Activated naive CD4-positive, alpha-beta T cell treated with anti-CD3 and anti-CD28 coated beads, Interleukin-2, amount 50 U/mL, for 24 hours (primary cell): Measurements from ENCODE around the gene CLIP1.

ENCODE experiments used
- H3K27ac Mint-ChIP-seq: one replicate; pipeline ENCODE4 v1.8.0; 2021; ENCODE audit warnings: mild to moderate bottlenecking, mixed read lengths
- H3K27me3 Mint-ChIP-seq: one replicate; pipeline ENCODE4 v1.8.0; 2021; ENCODE audit warnings: mixed read lengths
- H3K36me3 Mint-ChIP-seq: one replicate; pipeline ENCODE4 v1.8.0; 2021; ENCODE audit warnings: mixed read lengths
- H3K4me1 Mint-ChIP-seq: one replicate; pipeline ENCODE4 v1.8.0; 2021; ENCODE audit warnings: mixed read lengths
- H3K4me3 Mint-ChIP-seq: one replicate; pipeline ENCODE4 v1.8.0; 2021; ENCODE audit warnings: mild to moderate bottlenecking, mixed read lengths
- H3K9me3 Mint-ChIP-seq: one replicate; pipeline ENCODE4 v1.8.0; 2021; ENCODE audit warnings: mixed read lengths

CLIP1 gene

GRCh38 chr12:122327014-122327413 lies 95.5 kb downstream of the CLIP1 start:
- Mint-ChIP-seq H3K27me3 (no peaks in the 10 kb centered on the region), H3K4me3 (peak overlapping the region; percentile 53), H3K36me3 (peaks cover 18% of the 10 kb centered on the region), H3K27ac (peak overlapping the region; percentile 88), H3K4me1 (peaks cover 23% of the 10 kb centered on the region), H3K9me3 (no peaks in the 10 kb centered on the region)

- Mint-ChIP-seq H3K36me3 (peaks cover 18% of the 10 kb centered on the region), H3K9me3 (no peaks in the 10 kb centered on the region), H3K27me3 (no peaks in the 10 kb centered on the region), H3K4me1 (peaks cover 23% of the 10 kb centered on the region), H3K4me3 (peak overlapping the region; percentile 52), H3K27ac (peak overlapping the region; percentile 88)
These were observed 95.9 kb downstream of the CLIP1 start for GRCh38 chr12:122326586-122326985.

- no peaks in the 10 kb centered on the region for H3K27me3 Mint-ChIP-seq
- H3K4me3 Mint-ChIP-seq, result no peak overlapping the region
- H3K27ac Mint-ChIP-seq, result no peak overlapping the region
- no peaks in the 10 kb centered on the region for H3K9me3 Mint-ChIP-seq
- H3K36me3 Mint-ChIP-seq, result peaks cover 21% of the 10 kb centered on the region
- peaks cover 23% of the 10 kb centered on the region for H3K4me1 Mint-ChIP-seq
These were observed 99.0 kb downstream of the CLIP1 start for GRCh38 chr12:122323311-122324019.

- H3K27me3 Mint-ChIP-seq, result no peaks in the 10 kb centered on the region
- peaks cover 15% of the 10 kb centered on the region for H3K4me1 Mint-ChIP-seq
- H3K27ac Mint-ChIP-seq, result no peak overlapping the region
- no peak overlapping the region for H3K4me3 Mint-ChIP-seq
- peaks cover 17% of the 10 kb centered on the region for H3K36me3 Mint-ChIP-seq
- H3K9me3 Mint-ChIP-seq, result no peaks in the 10 kb centered on the region
These were observed 100.0 kb downstream of the CLIP1 start for GRCh38 chr12:122322501-122322900.

- peaks cover 23% of the 10 kb centered on the region for H3K36me3 Mint-ChIP-seq
- H3K9me3 Mint-ChIP-seq, result no peaks in the 10 kb centered on the region
- H3K4me1 Mint-ChIP-seq, result no peaks in the 10 kb centered on the region
These were observed 103.6 kb downstream of the CLIP1 start for GRCh38 chr12:122318607-122319605.

GRCh38 chr12:122312926-122313325 lies 109.5 kb downstream of the CLIP1 start:
- Mint-ChIP-seq H3K4me1 (no peaks in the 10 kb centered on the region), H3K27me3 (no peaks in the 10 kb centered on the region), H3K27ac (no peak overlapping the region), H3K9me3 (no peaks in the 10 kb centered on the region), H3K4me3 (no peak overlapping the region), H3K36me3 (peaks cover 14% of the 10 kb centered on the region)

More at GRCh38 chr12:122318607-122319605, 103.6 kb downstream of the CLIP1 start:
- Mint-ChIP-seq H3K4me3 (no peak overlapping the region), H3K27me3 (no peaks in the 10 kb centered on the region), H3K27ac (no peak overlapping the region)

GRCh38 chr12:122311696-122312095 lies 110.8 kb downstream of the CLIP1 start:
- no peaks in the 10 kb centered on the region for H3K27me3 Mint-ChIP-seq
- peaks cover 13% of the 10 kb centered on the region for H3K36me3 Mint-ChIP-seq
- no peak overlapping the region for H3K27ac Mint-ChIP-seq
- H3K4me3 Mint-ChIP-seq, result no peak overlapping the region
- no peaks in the 10 kb centered on the region for H3K4me1 Mint-ChIP-seq
- no peaks in the 10 kb centered on the region for H3K9me3 Mint-ChIP-seq

- H3K9me3 Mint-ChIP-seq, result no peaks in the 10 kb centered on the region
- no peak overlapping the region for H3K4me3 Mint-ChIP-seq
- H3K4me1 Mint-ChIP-seq, result no peaks in the 10 kb centered on the region
- H3K27ac Mint-ChIP-seq, result no peak overlapping the region
- H3K27me3 Mint-ChIP-seq, result no peaks in the 10 kb centered on the region
- H3K36me3 Mint-ChIP-seq, result peaks cover 12% of the 10 kb centered on the region
These were observed 111.7 kb downstream of the CLIP1 start for GRCh38 chr12:122310626-122311333.

GRCh38 chr12:122309564-122310121 lies 112.8 kb downstream of the CLIP1 start:
- peaks cover 6% of the 10 kb centered on the region for H3K36me3 Mint-ChIP-seq
- no peak overlapping the region for H3K27ac Mint-ChIP-seq
- no peaks in the 10 kb centered on the region for H3K4me1 Mint-ChIP-seq
- H3K27me3 Mint-ChIP-seq, result no peaks in the 10 kb centered on the region
- H3K9me3 Mint-ChIP-seq, result no peaks in the 10 kb centered on the region
- H3K4me3 Mint-ChIP-seq, result no peak overlapping the region

- Mint-ChIP-seq H3K27me3 (no peaks in the 10 kb centered on the region), H3K9me3 (no peaks in the 10 kb centered on the region), H3K36me3 (peaks cover 6% of the 10 kb centered on the region), H3K4me3 (no peak overlapping the region), H3K4me1 (no peaks in the 10 kb centered on the region), H3K27ac (no peak overlapping the region)
These were observed 113.7 kb downstream of the CLIP1 start for GRCh38 chr12:122308811-122309210.

GRCh38 chr12:122306407-122306806 lies 116.1 kb downstream of the CLIP1 start:
- Mint-ChIP-seq H3K4me1 (no peaks in the 10 kb centered on the region), H3K27ac (no peak overlapping the region), H3K4me3 (no peak overlapping the region), H3K36me3 (peaks cover 6% of the 10 kb centered on the region), H3K27me3 (no peaks in the 10 kb centered on the region), H3K9me3 (no peaks in the 10 kb centered on the region)

- Mint-ChIP-seq H3K27ac (no peak overlapping the region), H3K4me3 (no peak overlapping the region), H3K36me3 (peaks cover 4% of the 10 kb centered on the region), H3K27me3 (no peaks in the 10 kb centered on the region), H3K4me1 (no peaks in the 10 kb centered on the region), H3K9me3 (no peaks in the 10 kb centered on the region)
These were observed 117.5 kb downstream of the CLIP1 start for GRCh38 chr12:122304924-122305323.

- no peaks in the 10 kb centered on the region for H3K9me3 Mint-ChIP-seq
- no peaks in the 10 kb centered on the region for H3K4me1 Mint-ChIP-seq
- no peak overlapping the region for H3K27ac Mint-ChIP-seq
- no peaks in the 10 kb centered on the region for H3K27me3 Mint-ChIP-seq
- peaks cover 2% of the 10 kb centered on the region for H3K36me3 Mint-ChIP-seq
- no peak overlapping the region for H3K4me3 Mint-ChIP-seq
These were observed 119.4 kb downstream of the CLIP1 start for GRCh38 chr12:122303068-122303467.

GRCh38 chr12:122298071-122298748 lies 124.3 kb downstream of the CLIP1 start:
- Mint-ChIP-seq H3K27ac (no peak overlapping the region), H3K4me1 (no peaks in the 10 kb centered on the region), H3K36me3 (peaks cover 13% of the 10 kb centered on the region), H3K27me3 (no peaks in the 10 kb centered on the region), H3K9me3 (no peaks in the 10 kb centered on the region), H3K4me3 (no peak overlapping the region)

GRCh38 chr12:122297494-122297893 lies 125.0 kb downstream of the CLIP1 start:
- Mint-ChIP-seq H3K4me1 (no peaks in the 10 kb centered on the region), H3K4me3 (no peak overlapping the region), H3K27ac (no peak overlapping the region), H3K9me3 (no peaks in the 10 kb centered on the region), H3K36me3 (peaks cover 14% of the 10 kb centered on the region), H3K27me3 (no peaks in the 10 kb centered on the region)
